Measurements from ENCODE around the gene KRTAP12-3.

DNA sequence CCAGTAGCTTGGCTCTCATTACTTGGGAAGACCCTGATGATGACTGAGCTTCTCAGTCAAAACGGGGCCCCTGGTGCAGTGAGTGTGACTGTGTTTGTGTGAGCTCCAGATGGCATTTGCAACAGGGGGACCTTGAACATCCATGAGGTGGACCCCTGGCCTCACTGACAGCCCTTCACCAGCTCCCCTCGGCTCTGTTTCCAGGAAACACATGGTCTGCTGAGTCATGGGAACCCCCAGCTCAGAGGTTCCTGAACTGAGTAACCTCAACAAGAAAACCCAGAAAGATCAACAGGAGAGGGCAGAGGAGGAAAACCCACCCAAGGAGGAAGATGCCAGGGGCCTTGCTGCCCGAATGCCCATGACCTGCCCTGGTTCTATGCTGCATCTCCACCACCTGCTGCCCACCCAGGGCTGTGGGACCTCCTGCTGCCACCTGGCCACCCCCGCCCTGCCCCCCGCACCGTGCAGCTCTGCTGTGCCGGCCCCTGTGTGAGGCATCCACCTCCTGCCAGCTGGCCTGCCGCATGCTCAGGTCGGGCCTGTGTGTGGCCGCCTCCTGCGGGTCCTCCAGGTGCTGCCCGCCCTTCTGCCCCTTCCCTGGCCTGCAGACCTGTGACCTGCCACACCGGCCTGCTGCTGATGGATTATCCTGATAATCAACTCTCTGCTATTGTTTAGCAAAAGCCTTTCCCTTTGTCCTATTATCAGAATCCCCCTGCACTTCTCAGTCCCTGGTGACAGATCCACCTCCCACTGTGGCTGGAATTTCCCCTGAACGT lies 28.5 kb downstream of the KRTAP12-3 start:
- no peak for TF ChIP-seq POLR2A (IDR thresholded peaks at IDR 0.05)
- TF ChIP-seq CTCF (IDR thresholded peaks at IDR 0.05), result no peak

Measured in heart left ventricle (tissue), 13 donors.